Measurements from ENCODE around the gene PYCR2. TPM values are rescaled to one million over a fixed set of nuclear protein-coding genes. Genes with fewer than 3 reads are reported as not detected.

Gene PYCR2
- total RNA-seq, 1 experiment from 2014 or later, result 57.7 TPM

DNA sequence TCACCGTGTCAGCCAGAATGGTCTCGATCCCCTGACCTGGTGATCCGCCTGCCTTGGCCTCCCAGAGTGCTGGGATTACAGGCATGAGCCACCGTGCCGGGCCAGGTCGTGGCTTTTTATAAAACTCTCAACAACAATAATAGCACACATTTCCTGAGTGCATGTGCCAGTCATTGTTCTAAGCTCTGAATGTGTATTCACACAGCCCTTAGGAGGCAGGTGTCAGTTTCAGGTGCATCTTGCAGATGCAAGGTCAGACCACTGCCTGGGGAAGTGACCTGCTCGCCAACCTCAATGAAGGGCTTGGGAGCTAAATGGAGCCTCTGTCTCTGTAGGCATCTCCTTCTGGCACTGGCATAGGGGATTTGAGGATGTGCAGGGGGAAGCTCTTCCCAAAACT lies 18.5 kb upstream of the PYCR2 start:
- POLR2A ChIA-PET (ENCODE audit: unreplicated experiment), result no interaction called here
- DNase-seq (no peak), ATAC-seq (no peak)
- Histone ChIP-seq H3K9me3 (ENCODE audit: low read length) (no peaks in the 10 kb centered on the region), H3K79me2 (ENCODE audit: low read length) (no peaks in the 10 kb centered on the region), H3K4me3 (ENCODE audit: low read length) (no peak overlapping the region), H3K4me2 (ENCODE audit: low read length) (no peak overlapping the region), H3F3A (ENCODE audit: low read length, unreplicated experiment) (no peaks in the 10 kb centered on the region), H4K20me1 (ENCODE audit: low read length) (no peaks in the 10 kb centered on the region), H3K27ac (ENCODE audit: low read length) (no peak overlapping the region), H2AFZ (ENCODE audit: low read length) (no peak overlapping the region), H3K36me3 (ENCODE audit: low read depth, low read length) (no peaks in the 10 kb centered on the region), H3K9me2 (replicated peaks; ENCODE audit: low read length) (no peaks in the 10 kb centered on the region), H3K4me1 (ENCODE audit: insufficient read depth, low read length) (no peaks in the 10 kb centered on the region), H3K9ac (ENCODE audit: low read length) (no peak overlapping the region), H3K27me3 (ENCODE audit: low read length) (no peaks in the 10 kb centered on the region)
- TF ChIP-seq EZH2phosphoT487 (IDR thresholded peaks at IDR 0.05; ENCODE audit: borderline replicate concordance, low read length) (no peak), EZH2 (IDR thresholded peaks at IDR 0.05; ENCODE audit: low read length, unreplicated experiment) (no peak), CTCF (conservative IDR thresholded peaks at IDR 0.05; ENCODE audit: low read depth, low read length) (no peak)
- CTCF ChIA-PET, result no interaction called here
- no TSS peak for BruUV-seq (replicated peaks)
- intact Hi-C loops (cut with micrococcal nuclease), result no loop called here

GRCh38 chr1:225941942-225942222 lies 17.8 kb upstream of the PYCR2 start:
- intact Hi-C loops (cut with micrococcal nuclease), result no loop called here
- no peaks in the 10 kb centered on the region for H3K9me3 ChIP-seq (ENCODE audit: low read length)
- DNase-seq, result no peak
- TF ChIP-seq CTCF (conservative IDR thresholded peaks at IDR 0.05; ENCODE audit: low read depth, low read length) (no peak), EZH2 (IDR thresholded peaks at IDR 0.05; ENCODE audit: low read length, unreplicated experiment) (no peak), EZH2phosphoT487 (IDR thresholded peaks at IDR 0.05; ENCODE audit: borderline replicate concordance, low read length) (no peak)
- no peak overlapping the region for H2AFZ ChIP-seq (ENCODE audit: low read length)
- H3K4me3 ChIP-seq (ENCODE audit: low read length), result no peak overlapping the region
- no peak overlapping the region for H3K9ac ChIP-seq (ENCODE audit: low read length)
- H3K9me2 ChIP-seq (replicated peaks; ENCODE audit: low read length), result no peaks in the 10 kb centered on the region
- H4K20me1 ChIP-seq (ENCODE audit: low read length), result no peaks in the 10 kb centered on the region
- no peaks in the 10 kb centered on the region for H3F3A ChIP-seq (ENCODE audit: low read length, unreplicated experiment)
- no peaks in the 10 kb centered on the region for H3K79me2 ChIP-seq (ENCODE audit: low read length)
- H3K4me1 ChIP-seq (ENCODE audit: insufficient read depth, low read length), result no peaks in the 10 kb centered on the region
- no peaks in the 10 kb centered on the region for H3K27me3 ChIP-seq (ENCODE audit: low read length)
- CTCF ChIA-PET, result no interaction called here
- no peak for ATAC-seq
- BruUV-seq (replicated peaks), result no TSS peak
- H3K27ac ChIP-seq (ENCODE audit: low read length), result no peak overlapping the region
- H3K36me3 ChIP-seq (ENCODE audit: low read depth, low read length), result no peaks in the 10 kb centered on the region
- no peak overlapping the region for H3K4me2 ChIP-seq (ENCODE audit: low read length)
- POLR2A ChIA-PET (ENCODE audit: unreplicated experiment), result no interaction called here

DNA sequence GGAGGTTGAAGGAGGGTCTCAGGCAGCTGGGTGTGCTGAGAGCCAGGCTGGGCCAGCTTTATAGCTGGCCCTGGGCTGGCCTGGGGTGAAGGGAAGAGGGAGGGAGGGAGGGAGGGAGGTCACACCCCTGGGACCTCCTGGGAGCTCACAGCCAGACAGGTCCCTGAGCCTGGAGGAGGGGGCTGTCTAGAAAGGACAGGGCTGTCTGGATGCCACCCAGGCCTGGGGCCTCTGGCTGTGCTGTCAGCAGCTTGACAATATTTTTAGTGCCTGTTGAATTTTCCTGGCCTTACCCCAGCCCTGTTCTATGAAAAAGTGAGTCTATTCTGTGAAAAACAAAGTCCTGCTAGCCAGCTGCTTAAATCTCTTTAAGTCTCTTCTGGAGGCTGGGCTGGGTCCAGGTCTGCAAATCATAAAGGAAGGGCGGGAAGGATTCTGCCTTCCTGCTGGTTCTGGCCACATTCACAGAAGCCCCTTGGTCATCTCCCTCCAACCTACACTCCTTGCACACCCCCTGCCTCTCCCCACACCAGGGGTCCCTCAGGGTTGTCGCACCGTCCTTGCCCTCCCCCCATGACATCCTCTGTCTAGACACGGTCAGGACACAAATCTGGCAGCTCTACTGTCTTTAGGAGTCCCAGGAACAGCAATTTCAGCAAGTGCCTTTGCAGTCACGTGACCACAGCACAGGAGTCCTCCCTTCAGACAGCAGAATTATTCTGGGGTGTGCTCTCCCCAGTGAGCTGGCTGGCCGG lies 17.3 kb upstream of the PYCR2 start, which contains the start of gene LEFTY2:
TSS of gene LEFTY2 (minus strand) at position 34 of the 755 bp plus-strand sequence. CDS start 80 bp downstream, outside the sequence.
- no peak for DNase-seq
- Histone ChIP-seq H3K4me3 (ENCODE audit: low read length) (no peak within 1 kb of the TSS), H2AFZ (ENCODE audit: low read length) (no peak within 1 kb of the TSS), H3K4me2 (ENCODE audit: low read length) (no peak within 1 kb of the TSS), H3F3A (ENCODE audit: low read length, unreplicated experiment) (no peaks in the 10 kb centered on the region), H3K27ac (ENCODE audit: low read length) (no peak within 1 kb of the TSS), H4K20me1 (ENCODE audit: low read length) (no peaks in the 10 kb centered on the region), H3K4me1 (ENCODE audit: insufficient read depth, low read length) (no peaks in the 10 kb centered on the region), H3K79me2 (ENCODE audit: low read length) (no peaks in the 10 kb centered on the region), H3K9me2 (replicated peaks; ENCODE audit: low read length) (no peaks in the 10 kb centered on the region), H3K36me3 (ENCODE audit: low read depth, low read length) (no peaks in the 10 kb centered on the region), H3K9me3 (ENCODE audit: low read length) (no peaks in the 10 kb centered on the region), H3K27me3 (ENCODE audit: low read length) (no peaks in the 10 kb centered on the region), H3K9ac (ENCODE audit: low read length) (no peak within 1 kb of the TSS)
- ChIA-PET POLR2A (ENCODE audit: unreplicated experiment) (no interaction called here), CTCF (no interaction called here)
- intact Hi-C loops (cut with micrococcal nuclease), result no loop called here
- no TSS peak for BruUV-seq (replicated peaks)
- no peak for ATAC-seq
- TF ChIP-seq CTCF (conservative IDR thresholded peaks at IDR 0.05; ENCODE audit: low read depth, low read length), result no peak
- TF ChIP-seq EZH2phosphoT487 (IDR thresholded peaks at IDR 0.05; ENCODE audit: borderline replicate concordance, low read length), result no peak
- no peak for TF ChIP-seq EZH2 (IDR thresholded peaks at IDR 0.05; ENCODE audit: low read length, unreplicated experiment)

Measured in PC-3 (cell line).